Suprapubic skin (tissue), 4 donors: ENCODE results near the gene HAPSTR1.

ENCODE experiments used
- EP300 ChIP-seq: sonication (generic); formaldehyde crosslinking; IDR thresholded peaks from one replicate; pipeline ENCODE4 v1.6.1; 2017; ENCODE audit warnings: antibody characterized with exemption
- POLR2A ChIP-seq, 2 donors: fragments of 450-650 bp; IDR thresholded peaks; one replicate each; pipeline ENCODE4 v1.6.1; 2017; ENCODE audit warnings: antibody characterized with exemption in 2 of 2, mild to moderate bottlenecking in 2 of 2, moderate library complexity in 2 of 2
- POLR2AphosphoS5 ChIP-seq, 3 donors: sonication (generic); formaldehyde crosslinking; IDR thresholded peaks; one replicate each; pipeline ENCODE4 v1.6.1; 2017; ENCODE audit warnings: antibody characterized with exemption in 3 of 3
- TF ChIP-seq, protein P1 (sequence below), 2 donors: fragments of 200-600 bp in 1 of 2; fragments of 450-650 bp in 1 of 2; sonication (generic) in 1 of 2; IDR thresholded peaks; one replicate each; pipeline ENCODE4 v1.5.1; 2016 to 2019; ENCODE audit warnings: antibody characterized with exemption in 2 of 2, mild to moderate bottlenecking in 1 of 2, moderate library complexity in 1 of 2

- TF ChIP-seq, protein P1, sequence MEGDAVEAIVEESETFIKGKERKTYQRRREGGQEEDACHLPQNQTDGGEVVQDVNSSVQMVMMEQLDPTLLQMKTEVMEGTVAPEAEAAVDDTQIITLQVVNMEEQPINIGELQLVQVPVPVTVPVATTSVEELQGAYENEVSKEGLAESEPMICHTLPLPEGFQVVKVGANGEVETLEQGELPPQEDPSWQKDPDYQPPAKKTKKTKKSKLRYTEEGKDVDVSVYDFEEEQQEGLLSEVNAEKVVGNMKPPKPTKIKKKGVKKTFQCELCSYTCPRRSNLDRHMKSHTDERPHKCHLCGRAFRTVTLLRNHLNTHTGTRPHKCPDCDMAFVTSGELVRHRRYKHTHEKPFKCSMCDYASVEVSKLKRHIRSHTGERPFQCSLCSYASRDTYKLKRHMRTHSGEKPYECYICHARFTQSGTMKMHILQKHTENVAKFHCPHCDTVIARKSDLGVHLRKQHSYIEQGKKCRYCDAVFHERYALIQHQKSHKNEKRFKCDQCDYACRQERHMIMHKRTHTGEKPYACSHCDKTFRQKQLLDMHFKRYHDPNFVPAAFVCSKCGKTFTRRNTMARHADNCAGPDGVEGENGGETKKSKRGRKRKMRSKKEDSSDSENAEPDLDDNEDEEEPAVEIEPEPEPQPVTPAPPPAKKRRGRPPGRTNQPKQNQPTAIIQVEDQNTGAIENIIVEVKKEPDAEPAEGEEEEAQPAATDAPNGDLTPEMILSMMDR (IDR thresholded peaks at IDR 0.05), result no peak
- no peak for TF ChIP-seq POLR2A (IDR thresholded peaks at IDR 0.05)
- TF ChIP-seq POLR2AphosphoS5 (IDR thresholded peaks at IDR 0.05), result no peak
- no peak for TF ChIP-seq EP300
Observed at GRCh38 chr16:9062301-9062700, 29.1 kb upstream of the HAPSTR1 start.
